Endothelial cell (in vitro differentiated cells): Measurements from ENCODE around the gene CFAP99. TPM values are rescaled to one million over a fixed set of nuclear protein-coding genes. Genes with fewer than 3 reads are reported as not detected.

Experiments used
- DNase-seq: peaks from one replicate; pipeline ENCODE4 v3.0.0; 2021; ENCODE audit warnings: low spot score
- H3K27ac Mint-ChIP-seq: one replicate; pipeline ENCODE4 v1.8.0; 2021; ENCODE audit warnings: mixed read lengths, inconsistent platforms; ENCODE audit not compliant: unreplicated experiment
- H3K27me3 Mint-ChIP-seq: one replicate; pipeline ENCODE4 v1.8.0; 2021; ENCODE audit warnings: mild to moderate bottlenecking, moderate library complexity, mixed read lengths, inconsistent platforms; ENCODE audit not compliant: unreplicated experiment
- H3K36me3 Mint-ChIP-seq: one replicate; pipeline ENCODE4 v1.8.0; 2021; ENCODE audit warnings: mild to moderate bottlenecking, low read depth, mixed read lengths, inconsistent platforms; ENCODE audit not compliant: unreplicated experiment
- H3K4me1 Mint-ChIP-seq: one replicate; pipeline ENCODE4 v1.8.0; 2021; ENCODE audit warnings: mild to moderate bottlenecking, mixed read lengths, inconsistent platforms; ENCODE audit not compliant: unreplicated experiment
- H3K4me3 Mint-ChIP-seq: one replicate; pipeline ENCODE4 v1.8.0; 2021; ENCODE audit warnings: mild to moderate bottlenecking, mixed read lengths, inconsistent platforms; ENCODE audit not compliant: unreplicated experiment
- H3K9me3 Mint-ChIP-seq: one replicate; pipeline ENCODE4 v1.8.0; 2021; ENCODE audit warnings: mixed read lengths, inconsistent platforms; ENCODE audit not compliant: unreplicated experiment
- CTCF ChIP-seq: fragments of 200-600 bp; sonication (generic); IDR thresholded peaks from one replicate; pipeline ENCODE4 v1.5.0; 2021; ENCODE audit warnings: antibody characterized with exemption; ENCODE audit not compliant: unreplicated experiment
- total RNA-seq: library from RNA; stranded (reverse); fragmentation: NEBNext Ultra II Directional; extraction: Animal tissue kit (Norgen Biotek cat#: 25700); gene quantifications from one replicate; pipeline ENCODE4 v1.2.1, GENCODE V29; 2021; ENCODE audit not compliant: unreplicated experiment

Gene CFAP99
- total RNA-seq, 1 donor from 2014 or later = not detected

GRCh38 chr4:2442175-2442993 is 23.6 kb downstream of the CFAP99 start:
- Mint-ChIP-seq H3K27me3 (no peaks in the 10 kb centered on the region), H3K9me3 (no peaks in the 10 kb centered on the region), H3K27ac (no peak overlapping the region), H3K36me3 (no peaks in the 10 kb centered on the region), H3K4me3 (no peak overlapping the region), H3K4me1 (no peaks in the 10 kb centered on the region)
- no peak for TF ChIP-seq CTCF
- DNase-seq = no peak

DNA sequence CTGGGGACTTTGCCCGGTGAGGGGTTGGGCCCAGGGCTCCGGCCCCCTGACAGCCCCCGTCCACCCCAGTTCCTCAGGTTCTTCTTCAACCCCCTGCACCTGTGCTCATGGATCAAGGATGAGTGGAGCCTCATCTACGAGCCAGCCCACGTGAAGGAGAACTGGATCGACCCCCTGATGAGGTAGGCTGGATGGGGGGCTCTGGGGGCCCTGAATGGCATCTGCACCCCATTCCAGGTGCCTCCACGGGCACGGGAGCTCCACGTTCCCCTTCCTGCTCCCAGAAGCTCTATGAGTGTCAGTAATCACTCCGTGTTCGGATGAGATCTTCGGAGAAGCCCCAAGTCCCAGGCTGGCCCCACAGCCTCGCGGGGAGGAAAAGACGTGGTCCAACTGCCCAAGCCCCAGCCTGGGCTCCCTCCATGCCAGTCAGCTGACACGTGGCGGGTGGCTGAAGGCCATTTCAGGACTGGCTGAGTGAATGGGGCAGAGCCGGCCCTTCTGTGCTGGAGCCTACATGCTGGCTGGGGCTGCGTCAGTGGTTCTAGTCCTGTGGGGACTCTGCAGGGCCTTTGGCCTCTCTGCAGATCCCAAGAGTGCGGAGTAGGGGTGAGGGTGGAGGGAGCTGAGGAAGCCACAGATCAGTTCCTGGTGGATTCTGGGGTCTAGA is 24.4 kb downstream of the CFAP99 start:
- TF ChIP-seq CTCF = no peak
- Mint-ChIP-seq H3K9me3 (no peaks in the 10 kb centered on the region), H3K4me1 (no peaks in the 10 kb centered on the region), H3K27me3 (no peaks in the 10 kb centered on the region), H3K27ac (no peak overlapping the region), H3K36me3 (no peaks in the 10 kb centered on the region), H3K4me3 (no peak overlapping the region)
- no peak for DNase-seq

DNA sequence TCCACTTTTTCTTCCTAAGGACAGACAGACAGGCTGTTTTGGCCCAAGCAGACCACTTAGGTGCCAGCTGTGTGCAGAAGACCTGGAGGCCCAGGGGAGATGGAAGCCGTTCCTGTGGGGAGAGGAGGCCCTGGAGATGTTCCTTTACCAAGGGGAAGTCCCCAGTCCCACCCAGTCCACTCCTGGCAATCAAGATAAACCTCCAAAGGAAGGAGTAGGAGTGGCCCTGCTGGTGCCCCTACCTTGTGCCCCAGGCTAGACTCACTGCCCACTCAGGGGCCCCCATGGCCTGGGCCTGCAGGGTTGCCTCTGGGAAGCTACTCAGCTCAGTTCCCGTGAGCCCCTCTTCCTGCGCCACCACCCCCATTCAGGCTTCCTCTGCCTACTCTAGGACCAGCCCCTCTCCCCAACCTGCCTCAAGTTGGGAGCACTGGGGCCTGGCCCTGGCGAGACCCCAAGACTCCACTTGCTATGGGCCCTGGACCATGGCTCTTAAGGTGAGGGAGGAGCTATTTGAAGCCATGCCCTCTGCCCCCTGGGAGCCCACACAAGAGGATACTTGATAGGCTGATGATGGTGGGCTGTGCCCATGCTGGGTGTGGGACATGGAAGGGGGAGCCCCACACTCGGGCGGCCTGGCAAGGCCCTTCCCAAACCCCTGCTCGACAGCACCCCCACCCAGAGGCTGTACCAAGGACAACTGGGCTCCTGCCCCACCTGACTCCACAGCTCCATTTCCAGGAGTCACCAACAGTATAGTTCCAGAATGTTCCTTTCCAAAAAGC is 25.4 kb downstream of the CFAP99 start:
- no peaks in the 10 kb centered on the region for H3K4me1 Mint-ChIP-seq
- no peak overlapping the region for H3K27ac Mint-ChIP-seq
- DNase-seq = no peak
- H3K36me3 Mint-ChIP-seq = no peaks in the 10 kb centered on the region
- no peak for TF ChIP-seq CTCF
- no peak overlapping the region for H3K4me3 Mint-ChIP-seq
- no peaks in the 10 kb centered on the region for H3K9me3 Mint-ChIP-seq
- H3K27me3 Mint-ChIP-seq = no peaks in the 10 kb centered on the region

DNA sequence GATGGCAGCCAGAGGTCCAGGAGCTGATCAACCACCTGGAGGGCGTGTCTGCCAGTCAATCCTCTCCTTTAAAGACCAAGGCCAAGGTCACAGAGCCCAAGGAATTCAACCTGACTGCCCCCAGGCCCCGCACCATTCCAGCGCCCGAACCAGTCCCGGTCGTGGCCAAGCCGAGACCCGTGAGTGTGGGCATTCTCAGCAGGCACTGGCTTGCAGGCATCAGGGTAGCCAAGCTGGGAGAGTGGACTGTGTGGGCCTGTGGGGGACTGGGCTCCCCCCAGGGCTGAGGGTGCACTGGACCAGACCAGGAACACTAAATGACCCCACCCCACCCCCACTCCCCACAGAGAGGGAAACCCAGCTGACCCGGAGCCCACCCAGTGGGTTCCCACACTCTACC is 26.4 kb downstream of the CFAP99 start:
- no peak for TF ChIP-seq CTCF
- H3K9me3 Mint-ChIP-seq = no peaks in the 10 kb centered on the region
- no peak for DNase-seq
- H3K27me3 Mint-ChIP-seq = no peaks in the 10 kb centered on the region
- H3K27ac Mint-ChIP-seq = no peak overlapping the region
- no peak overlapping the region for H3K4me3 Mint-ChIP-seq
- no peaks in the 10 kb centered on the region for H3K4me1 Mint-ChIP-seq
- no peaks in the 10 kb centered on the region for H3K36me3 Mint-ChIP-seq
